Measurements from ENCODE around the gene ATP5PD. TPM values are rescaled to one million over a fixed set of nuclear protein-coding genes. Genes with fewer than 3 reads are reported as not detected.

The ATP5PD gene
- total RNA-seq, 1 donor from 2014 or later = 277 TPM

DNA sequence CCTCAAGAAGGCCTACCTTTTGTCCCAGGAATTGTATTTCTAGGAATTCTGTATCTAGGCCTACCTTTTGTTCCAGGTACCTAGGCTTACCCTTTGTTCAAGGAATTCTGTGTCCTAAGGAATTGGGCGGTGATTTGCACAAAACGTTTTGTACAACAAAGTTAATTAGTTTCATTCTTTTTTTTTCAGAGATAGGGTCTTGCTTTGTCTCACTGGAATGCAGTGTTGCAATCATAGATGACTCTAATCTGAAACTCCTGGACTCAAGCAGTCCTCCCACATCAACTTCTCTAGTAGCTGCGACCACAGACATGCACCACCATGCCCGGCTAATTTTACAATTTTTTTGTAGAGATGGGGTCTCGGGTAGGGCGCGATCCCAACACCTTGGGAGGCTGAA is 52.3 kb downstream of the ATP5PD start:
- no peak for FAIRE-seq
- H3K4me3 ChIP-seq (ENCODE audit: low read depth, low read length) = no peak overlapping the region
- peak; percentile 53 for DNase-seq (ENCODE audit: low read depth)

GRCh38 chr17:74992223-74992622 is 54.5 kb downstream of the ATP5PD start:
- no peak for FAIRE-seq
- H3K4me3 ChIP-seq (ENCODE audit: low read depth, low read length) = no peak overlapping the region
- DNase-seq (ENCODE audit: low read depth) = no peak
- H3K27me3 ChIP-seq (ENCODE audit: control insufficient read depth, insufficient read depth, low read length) = no peaks in the 10 kb centered on the region
- H3K36me3 ChIP-seq (ENCODE audit: control insufficient read depth, insufficient read depth, low read length) = no peaks in the 10 kb centered on the region
- TF ChIP-seq CTCF (IDR thresholded peaks at IDR 0.05; ENCODE audit: insufficient read depth, low read length, severe bottlenecking) = no peak

More for the DNA sequence above, 52.3 kb downstream of the ATP5PD start:
- H3K27me3 ChIP-seq (ENCODE audit: control insufficient read depth, insufficient read depth, low read length) = no peaks in the 10 kb centered on the region
- TF ChIP-seq CTCF (IDR thresholded peaks at IDR 0.05; ENCODE audit: insufficient read depth, low read length, severe bottlenecking) = no peak
- H3K36me3 ChIP-seq (ENCODE audit: control insufficient read depth, insufficient read depth, low read length) = no peaks in the 10 kb centered on the region

DNA sequence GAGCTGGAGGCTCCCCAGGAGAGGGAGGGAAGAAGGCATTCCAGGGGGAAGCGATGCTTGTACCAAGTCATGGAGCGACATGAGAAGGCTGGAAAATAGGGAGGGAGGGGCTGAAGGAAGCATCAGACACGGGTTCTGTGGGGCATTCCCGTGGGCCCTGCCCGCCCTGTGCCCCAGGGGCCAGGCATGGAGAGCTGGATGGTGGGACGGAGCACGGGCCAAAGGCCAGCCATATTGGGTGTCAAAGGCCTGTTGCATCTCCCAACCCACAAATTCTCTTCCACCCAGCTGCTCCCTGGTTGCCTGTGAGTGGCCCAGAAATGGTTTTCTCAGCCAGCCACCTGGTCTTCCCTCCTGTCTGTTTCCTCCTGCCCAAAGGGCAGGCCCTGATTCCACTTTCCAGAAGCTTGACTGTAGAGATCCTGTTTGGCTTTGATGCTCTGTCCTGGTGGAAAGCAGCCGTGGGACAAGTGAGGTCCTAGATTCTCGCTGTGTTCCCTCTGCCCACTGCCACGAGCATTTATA is 56.1 kb downstream of the ATP5PD start:
- no peak for TF ChIP-seq CTCF (IDR thresholded peaks at IDR 0.05; ENCODE audit: insufficient read depth, low read length, severe bottlenecking)
- H3K4me3 ChIP-seq (ENCODE audit: low read depth, low read length) = no peak overlapping the region
- H3K27me3 ChIP-seq (ENCODE audit: control insufficient read depth, insufficient read depth, low read length) = no peaks in the 10 kb centered on the region
- DNase-seq (ENCODE audit: low read depth) (no peak), FAIRE-seq (no peak)
- no peaks in the 10 kb centered on the region for H3K36me3 ChIP-seq (ENCODE audit: control insufficient read depth, insufficient read depth, low read length)

Other genes with a start within 250 kb of the ATP5PD start
- under 0.01 and 0.13 TPM in 2 replicates for gene GRIN2C, start 187.1 kb downstream of the ATP5PD start, total RNA-seq
- gene FDXR, start 174.0 kb downstream of the ATP5PD start, total RNA-seq = 30.8 and 49.5 TPM in 2 replicates
- gene FADS6, start 153.3 kb downstream of the ATP5PD start, total RNA-seq = 0.26 TPM in 1 of 2 replicates, not detected in the other
- 1.1 and 3.3 TPM in 2 replicates for gene USH1G, start 123.7 kb downstream of the ATP5PD start, total RNA-seq
- under 0.01 TPM in 1 of 2 replicates, not detected in the other for gene OTOP2, start 122.7 kb downstream of the ATP5PD start, total RNA-seq
- under 0.01 and 0.26 TPM in 2 replicates for gene OTOP3, start 111.1 kb downstream of the ATP5PD start, total RNA-seq
- gene HID1, start 74.2 kb downstream of the ATP5PD start, total RNA-seq = 5.5 and 6.4 TPM in 2 replicates
- gene CDR2L, start 59.3 kb downstream of the ATP5PD start, total RNA-seq = 4.7 and 6.1 TPM in 2 replicates
- gene MRPL58, start 34.3 kb downstream of the ATP5PD start, total RNA-seq = 23.8 and 41.6 TPM in 2 replicates
- gene KCTD2, start 256 bp upstream of the ATP5PD start, total RNA-seq = 5.0 and 7.8 TPM in 2 replicates
- 15.0 and 18.1 TPM in 2 replicates for gene SLC16A5, start 41.0 kb upstream of the ATP5PD start, total RNA-seq
- 1.8 and 3.2 TPM in 2 replicates for gene ARMC7, start 63.0 kb upstream of the ATP5PD start, total RNA-seq
- 47.0 and 57.1 TPM in 2 replicates for gene NT5C, start 84.8 kb upstream of the ATP5PD start, total RNA-seq
- gene JPT1, start 107.5 kb upstream of the ATP5PD start, total RNA-seq = 182 and 188 TPM in 2 replicates
- 60.0 and 87.1 TPM in 2 replicates for gene SUMO2, start 136.0 kb upstream of the ATP5PD start, total RNA-seq
- 21.4 and 22.4 TPM in 2 replicates for gene NUP85, start 158.7 kb upstream of the ATP5PD start, total RNA-seq
- gene GGA3, start 214.6 kb upstream of the ATP5PD start, total RNA-seq = 14.5 and 14.7 TPM in 2 replicates
- gene MRPS7, start 214.9 kb upstream of the ATP5PD start, total RNA-seq = 83.3 and 83.5 TPM in 2 replicates
- gene MIF4GD, start 224.3 kb upstream of the ATP5PD start, total RNA-seq = 30.0 and 36.4 TPM in 2 replicates
- 10.2 and 12.1 TPM in 2 replicates for gene SLC25A19, start 242.5 kb upstream of the ATP5PD start, total RNA-seq